ENCODE results near the gene TTC34.

Gene TTC34

GRCh38 chr1:2812939-2813653, 11.6 kb upstream of the TTC34 start:
- DNase-seq (ENCODE audit: low read depth in 2 of 2): no peak

DNA sequence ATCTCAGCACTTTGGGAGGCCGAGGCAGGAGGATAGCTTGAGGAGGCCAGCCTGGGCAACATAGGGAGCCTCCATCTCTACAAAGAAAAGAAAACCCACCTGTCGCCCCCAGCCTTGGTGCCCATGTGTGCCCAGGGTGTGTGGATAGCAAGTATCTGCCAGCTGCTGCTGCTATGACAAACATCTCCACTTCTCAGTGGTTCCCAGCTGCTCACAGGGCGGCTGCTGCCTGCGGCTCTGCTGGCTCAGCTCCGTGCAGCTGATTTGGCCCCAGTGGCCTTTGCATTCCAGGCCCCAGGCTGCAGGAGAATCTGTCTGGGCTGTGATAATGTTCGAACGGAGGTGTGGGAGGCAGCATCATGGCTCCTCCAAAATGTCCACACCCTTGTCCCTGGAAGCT, 10.6 kb upstream of the TTC34 start:
- no peak for DNase-seq (ENCODE audit: low read depth in 2 of 2)

DNA sequence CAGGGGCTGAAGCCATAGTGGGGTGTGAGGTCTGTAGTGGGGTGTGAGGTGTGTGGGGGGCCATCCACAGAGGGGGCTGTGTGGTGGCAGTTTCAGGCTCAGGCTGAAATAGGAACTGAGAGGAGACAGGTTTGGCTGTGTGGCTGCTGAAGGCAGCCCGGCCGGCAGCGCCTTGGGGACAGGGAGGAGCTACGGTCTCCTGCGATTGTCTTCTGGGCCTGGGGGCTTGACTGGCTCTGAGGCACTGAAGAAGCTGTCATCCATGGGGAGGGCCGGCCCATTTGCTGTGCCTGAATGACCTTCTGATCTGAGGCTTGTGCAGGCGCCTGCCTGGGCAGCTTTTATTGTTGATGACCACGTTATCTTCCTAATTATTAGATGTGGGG, 10.0 kb upstream of the TTC34 start:
- no peak for DNase-seq (ENCODE audit: low read depth in 2 of 2)

DNA sequence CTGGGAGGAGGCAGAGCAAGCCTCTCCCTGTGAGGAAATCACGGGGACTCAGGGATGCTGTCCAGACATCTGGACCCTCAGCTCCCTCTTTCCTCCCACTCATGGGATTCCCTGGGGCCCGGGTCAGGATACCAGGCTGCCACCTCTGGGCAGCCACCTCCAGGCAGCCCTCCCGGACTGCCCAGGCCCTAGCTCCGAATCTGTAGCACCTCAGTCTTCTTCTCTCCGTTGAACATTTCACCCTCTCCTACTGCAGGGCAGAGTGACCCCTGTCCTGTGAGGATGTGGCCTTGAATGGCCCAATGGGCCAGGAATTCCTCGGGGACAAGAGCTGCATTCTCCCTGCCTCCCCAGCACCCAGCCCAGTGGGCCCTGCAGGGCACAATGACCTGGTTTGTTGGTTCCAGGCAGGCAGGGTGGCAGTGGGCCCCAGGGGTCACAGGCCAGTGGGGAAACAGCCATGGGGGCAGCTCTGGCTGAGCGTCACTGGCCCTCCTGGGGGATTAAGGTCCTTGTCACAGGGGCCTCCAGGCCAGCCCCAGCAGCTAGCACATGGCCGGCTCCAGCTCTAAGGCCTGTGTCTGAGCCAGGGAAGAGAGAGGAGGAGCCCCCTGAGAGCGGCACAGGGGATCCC, 9.5 kb upstream of the TTC34 start:
- no peak for DNase-seq (ENCODE audit: low read depth in 2 of 2)

GRCh38 chr1:2810281-2810680, 8.8 kb upstream of the TTC34 start:
- DNase-seq (ENCODE audit: low read depth in 2 of 2): no peak

DNA sequence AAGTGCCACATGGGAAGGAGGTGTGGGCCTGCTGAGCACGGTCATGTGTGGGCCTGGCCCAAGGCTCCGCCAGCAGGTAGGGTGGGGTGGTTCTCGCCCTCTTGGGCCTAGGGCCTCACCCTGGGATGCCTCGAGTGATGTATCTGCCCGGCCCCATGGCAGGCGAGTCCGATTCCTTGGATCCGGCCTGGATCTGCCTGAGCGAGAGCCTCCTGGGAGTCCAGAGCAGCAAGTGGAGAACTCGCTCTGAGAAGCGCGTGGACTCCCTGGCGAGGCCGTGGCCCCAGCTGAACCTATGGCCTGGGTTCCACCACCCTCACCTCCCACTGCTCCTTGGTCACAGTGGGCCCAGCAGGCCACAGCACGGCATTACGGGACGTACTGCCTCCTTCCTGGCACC, 8.2 kb upstream of the TTC34 start:
- no peak for DNase-seq (ENCODE audit: low read depth in 2 of 2)

DNA sequence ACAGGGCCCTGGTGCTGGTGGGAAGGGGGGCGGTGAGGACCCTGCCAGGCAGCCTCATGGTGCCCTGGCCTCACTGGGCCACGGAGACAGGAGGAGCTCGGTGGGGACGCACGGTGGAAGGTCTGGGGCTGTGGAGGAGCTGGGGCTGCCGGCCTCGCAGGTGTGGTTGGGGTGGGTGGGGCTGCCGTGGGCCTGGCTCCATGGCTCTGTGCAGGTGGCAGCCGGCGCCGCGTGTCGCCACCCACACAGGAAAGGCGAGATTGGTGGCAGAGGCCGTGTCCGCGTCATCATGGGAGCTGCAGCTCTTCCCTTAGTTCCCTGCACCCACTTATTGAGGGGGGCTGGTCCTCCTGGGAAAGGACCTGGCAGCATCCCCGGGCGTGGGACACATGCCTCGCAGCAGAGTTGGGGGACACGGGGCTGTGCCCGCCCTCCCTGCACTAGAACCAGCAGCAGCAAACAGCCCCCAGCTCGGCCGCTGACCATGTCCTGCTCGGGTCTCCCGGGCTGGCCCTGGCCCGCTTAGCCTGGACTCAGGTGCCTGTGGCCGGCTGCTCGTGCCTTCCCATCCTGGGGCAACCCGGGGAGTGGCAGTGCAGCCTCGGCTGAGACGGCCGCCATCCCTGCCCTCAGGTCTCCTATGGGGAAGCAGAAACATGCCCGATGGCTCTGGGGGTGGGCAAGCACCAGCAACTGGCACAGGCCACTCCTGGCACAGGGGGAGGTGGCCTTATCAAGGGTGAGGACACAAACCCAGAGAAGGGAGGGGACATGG, 7.5 kb upstream of the TTC34 start:
- no peak for DNase-seq (ENCODE audit: low read depth in 2 of 2)

GRCh38 chr1:2808386-2808705, 6.9 kb upstream of the TTC34 start:
- no peak for DNase-seq (ENCODE audit: low read depth in 2 of 2)

DNA sequence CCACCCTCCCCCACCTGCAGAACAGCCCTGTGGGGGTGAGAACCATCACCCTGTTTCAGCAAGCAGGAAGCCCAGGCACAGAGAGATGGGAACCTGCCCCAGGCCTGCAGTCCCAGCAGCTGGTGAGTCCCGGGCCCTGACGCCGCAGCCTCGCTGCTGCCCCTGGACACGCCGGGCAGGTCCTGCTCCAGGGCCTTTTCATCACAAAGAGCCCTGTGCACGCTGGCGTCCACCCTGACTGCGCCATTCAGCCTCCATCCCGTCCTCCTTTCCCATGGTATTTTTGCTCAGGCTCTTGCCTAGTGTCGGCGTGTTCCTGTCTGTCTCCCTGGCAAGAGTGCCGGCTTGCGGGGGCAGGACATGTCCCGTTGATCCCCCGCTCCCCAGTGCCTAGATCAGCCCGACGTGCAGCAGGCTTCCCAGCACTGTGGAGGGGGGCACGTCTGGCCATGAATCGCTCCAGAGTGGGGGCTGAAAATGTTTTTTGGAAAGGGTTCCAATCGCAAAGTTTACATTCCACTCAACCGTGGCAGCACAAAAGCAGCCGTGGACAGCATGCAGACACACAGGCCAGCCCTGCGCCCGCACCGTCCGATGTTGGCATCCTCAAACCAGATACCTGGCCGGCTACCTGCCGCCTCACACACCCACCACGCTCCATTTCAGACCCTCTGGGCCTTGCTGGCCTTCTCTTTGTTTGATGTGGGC, 6.3 kb upstream of the TTC34 start:
- DNase-seq (ENCODE audit: low read depth in 2 of 2): no peak

DNA sequence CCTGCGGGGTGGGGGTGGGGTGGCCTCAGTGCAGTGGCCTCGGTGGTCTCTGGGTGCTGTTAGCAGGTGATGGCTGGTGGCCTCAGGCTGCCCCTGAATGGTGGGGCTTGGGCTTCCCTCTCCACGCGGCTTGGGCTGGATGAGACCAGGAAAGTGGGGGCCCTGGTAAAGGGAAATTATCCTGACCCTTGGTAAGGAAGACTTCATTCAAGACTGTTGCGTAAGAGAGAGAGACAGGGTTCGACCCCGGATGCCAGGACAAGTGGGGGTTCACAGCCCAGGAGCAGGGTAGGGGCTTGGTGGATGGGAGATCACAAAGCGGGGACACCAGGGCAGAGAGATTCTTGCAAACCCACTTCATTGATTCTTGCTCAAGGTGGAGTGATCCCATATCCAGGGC, 5.5 kb upstream of the TTC34 start:
- no peak for DNase-seq (ENCODE audit: low read depth in 2 of 2)

DNA sequence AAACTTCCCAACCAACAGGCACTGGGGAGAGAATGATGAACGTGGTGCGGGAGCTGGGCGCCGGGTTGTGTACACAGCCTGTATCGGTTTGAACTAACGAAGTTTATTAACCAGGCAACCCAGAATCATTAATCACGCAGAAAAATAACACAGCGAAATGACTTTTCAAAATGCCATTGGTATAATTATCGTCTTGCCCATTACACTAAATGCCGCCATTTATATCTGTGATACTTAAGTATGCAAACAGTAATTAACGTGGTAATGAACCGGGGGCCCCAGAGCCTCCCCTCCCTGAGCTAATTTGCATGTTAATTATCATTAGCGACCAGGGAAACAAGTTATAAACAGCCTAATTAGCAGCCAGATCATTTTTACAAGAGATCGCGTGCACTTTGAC, 5.1 kb upstream of the TTC34 start:
- no peak for DNase-seq (ENCODE audit: low read depth in 2 of 2)

DNA sequence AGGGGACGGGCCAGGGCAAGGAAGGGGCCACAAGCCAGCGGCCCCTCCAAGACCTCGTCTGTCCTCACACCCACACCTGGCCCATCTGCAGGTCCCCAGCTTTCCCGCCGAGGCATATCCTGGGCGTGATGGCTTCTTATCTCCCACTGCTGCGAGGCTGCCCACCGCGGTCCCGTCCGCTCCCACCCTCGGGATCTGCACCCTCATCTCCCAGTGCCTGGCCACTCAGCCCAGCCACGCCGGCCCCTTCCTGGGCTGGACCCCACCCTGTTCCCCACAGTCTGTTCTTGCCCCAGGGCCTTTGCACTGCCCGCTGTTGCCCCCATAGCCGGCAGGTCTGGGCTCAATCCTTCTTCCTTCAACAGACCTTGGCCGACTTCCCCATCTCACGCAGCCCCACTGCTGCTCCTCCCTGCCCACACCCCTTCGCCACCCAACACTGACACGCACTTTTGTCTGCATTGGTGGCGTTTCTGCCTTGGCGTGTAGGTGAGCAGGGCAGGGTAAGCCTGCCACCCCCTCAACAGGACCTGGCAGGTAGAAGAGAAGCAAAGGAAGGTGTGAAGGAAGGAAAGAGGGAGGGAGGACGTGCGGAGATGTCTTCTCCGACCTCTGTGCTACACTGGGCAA, 4.4 kb upstream of the TTC34 start:
- no peak for DNase-seq (ENCODE audit: low read depth in 2 of 2)

GRCh38 chr1:2804628-2805351, 3.3 kb upstream of the TTC34 start:
- no peak for DNase-seq (ENCODE audit: low read depth in 2 of 2)

DNA sequence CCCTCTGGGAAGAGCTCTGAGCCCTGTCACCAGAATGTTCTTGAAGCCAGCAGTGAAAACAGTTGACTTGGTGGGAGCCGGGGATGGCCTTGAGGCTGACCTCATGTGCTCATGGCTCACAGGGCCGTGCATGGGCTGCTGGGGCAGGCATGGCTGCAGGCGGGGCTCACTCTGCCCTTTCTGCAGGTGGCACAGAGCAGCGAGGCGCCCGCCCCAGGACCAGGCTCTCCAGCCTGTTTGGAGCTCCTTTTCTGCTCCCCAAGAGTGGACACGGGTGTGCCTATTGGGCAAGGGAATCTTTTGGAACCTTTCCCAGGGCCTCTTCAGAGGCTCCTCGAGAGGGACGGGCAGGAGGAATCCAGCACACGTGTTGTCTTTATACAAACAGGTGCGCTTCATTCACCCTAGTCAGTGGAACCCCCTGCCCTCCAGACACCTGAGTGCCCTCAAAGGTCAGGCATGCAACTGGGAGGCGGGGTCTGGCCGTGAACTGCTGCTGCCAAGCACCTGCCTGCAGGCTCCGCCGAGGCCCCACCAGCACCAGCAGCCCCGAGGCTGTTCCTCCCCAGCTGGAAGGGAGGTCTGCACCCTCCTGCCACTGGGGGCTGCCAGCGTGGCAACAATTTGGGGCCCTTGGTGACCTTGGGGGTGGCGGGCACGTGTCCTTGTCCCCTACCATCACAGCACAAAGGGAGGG, 2.6 kb upstream of the TTC34 start:
- no peak for DNase-seq (ENCODE audit: low read depth in 2 of 2)

GRCh38 chr1:2803086-2803930, 1.8 kb upstream of the TTC34 start:
- DNase-seq (ENCODE audit: low read depth in 2 of 2): no peak

GRCh38 chr1:2802421-2802961, 998 bp upstream of the TTC34 start:
- no peak for DNase-seq (ENCODE audit: low read depth in 2 of 2)

GRCh38 chr1:2801046-2801445, 447 bp downstream of the TTC34 start:
- no peak for DNase-seq (ENCODE audit: low read depth in 2 of 2)

DNA sequence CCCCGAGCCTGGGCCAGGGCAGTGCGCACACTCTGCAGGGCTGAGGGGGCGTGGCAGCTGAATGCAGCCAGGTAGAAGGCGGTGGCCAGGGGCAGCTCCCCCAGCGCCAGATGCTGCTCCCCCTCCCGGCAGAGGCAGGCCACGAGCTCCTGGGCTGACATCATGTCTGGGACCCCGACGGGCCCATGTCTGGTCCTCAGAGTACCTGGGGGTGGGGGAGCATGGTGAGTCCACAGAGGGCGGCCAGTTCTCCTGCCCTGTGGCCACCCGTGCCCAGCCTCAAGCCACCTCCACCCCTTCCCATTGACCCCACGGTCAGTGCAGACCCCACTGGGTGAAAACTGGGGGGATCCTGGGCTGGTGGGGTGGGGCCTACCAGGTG, 838 bp downstream of the TTC34 start:
- no peak for DNase-seq (ENCODE audit: low read depth in 2 of 2)

GRCh38 chr1:2799811-2800663, 1.5 kb downstream of the TTC34 start:
- no peak for DNase-seq (ENCODE audit: low read depth in 2 of 2)

Data from stimulated activated CD8-positive, alpha-beta memory T cell treated with anti-CD3 and anti-CD28 coated beads, Interleukin-2, amount 100 ng/mL, for 1 hour (primary cell).